Small intestine (tissue), 7 donors: ENCODE results near the gene MAPK10. TPM values are rescaled to one million over a fixed set of nuclear protein-coding genes. Genes with fewer than 3 reads are reported as not detected.

Source experiments
- DNase-seq, 2 donors: peaks; one replicate each; pipeline versions ENCODE4 v3.0.0 to v3.0.0-alpha.2; 2013
- FAIRE-seq: peaks from 2 replicates; lab custom pipeline; 2012; peaks lifted over from hg19 to GRCh38; lab: Jason Lieb, UNC
- H3K27ac ChIP-seq, 3 donors: one replicate each; pipeline ENCODE4 v1.5.1; 2013; ENCODE audit warnings: low read length in 2 of 3, mild to moderate bottlenecking in 2 of 3, control low read depth in 1 of 3, inconsistent platforms in 1 of 3, low read depth in 1 of 3, moderate library complexity in 1 of 3
- H3K27me3 ChIP-seq, 3 donors: one replicate each; pipeline ENCODE4 v1.6.1; 2013; ENCODE audit warnings: low read length in 3 of 3, inconsistent platforms in 1 of 3; ENCODE audit not compliant: control insufficient read depth in 3 of 3, insufficient read depth in 3 of 3
- H3K36me3 ChIP-seq, 3 donors: one replicate each; pipeline ENCODE4 v1.6.1; 2013; ENCODE audit warnings: low read length in 3 of 3, inconsistent platforms in 1 of 3, low read depth in 1 of 3, mild to moderate bottlenecking in 1 of 3, moderate library complexity in 1 of 3; ENCODE audit not compliant: control insufficient read depth in 3 of 3, insufficient read depth in 2 of 3
- H3K4me1 ChIP-seq, 3 donors: one replicate each; pipeline ENCODE4 v1.6.1; 2013; ENCODE audit warnings: low read length in 2 of 3, inconsistent platforms in 1 of 3, low read depth in 1 of 3, mild to moderate bottlenecking in 1 of 3, moderate library complexity in 1 of 3; ENCODE audit not compliant: control insufficient read depth in 3 of 3, insufficient read depth in 2 of 3
- H3K4me3 ChIP-seq, 3 donors: one replicate each; pipeline ENCODE4 v1.5.1; 2013; ENCODE audit warnings: low read length in 3 of 3, control low read depth in 1 of 3, inconsistent platforms in 1 of 3, low read depth in 1 of 3, mild to moderate bottlenecking in 1 of 3, moderate library complexity in 1 of 3
- H3K9me3 ChIP-seq, 2 donors: one replicate each; pipeline ENCODE4 v1.6.1; 2013; ENCODE audit warnings: low read depth in 1 of 2, low read length in 1 of 2; ENCODE audit not compliant: control insufficient read depth in 2 of 2, insufficient read depth in 1 of 2
- WGBS, 3 donors: extraction: QIAGEN DNeasy Blood & Tissue Kit; methylation state at CpG; one replicate each; pipeline ENCODE4 v1.1.7; 2013; 5-methylcytosine and 5-hydroxymethylcytosine counted together
- polyA plus RNA-seq, 4 donors: library from polyadenylated mRNA; stranded (reverse) in 3 of 4; unstranded in 1 of 4; fragments of 200-250 nt in 3 of 4; fragments of 120-200 nt in 1 of 4; gene quantifications; one replicate each; pipeline versions ENCODE4 v1.2.1 to v1.2.3, GENCODE V29; 2013
- donor health status: healthy with polysubstance abuse.
- donor health status: control.
- donor health status: control.
- donor health status: Bipolar disorder and iron deficiency.
- donor health status: healthy.

The MAPK10 gene
- polyA plus RNA-seq, 4 donors: 0.22 to 8.9 (median 5.0) TPM

- Histone ChIP-seq H3K27ac (no peak overlapping the region), H3K27me3 (no peaks in the 10 kb centered on the region), H3K36me3 (no peaks in the 10 kb centered on the region), H3K9me3 (no peaks in the 10 kb centered on the region), H3K4me1 (no peaks in the 10 kb centered on the region), H3K4me3 (no peak overlapping the region)
- no peak for DNase-seq
- 56 to 69% (median 64%) methylated on average over 2 of the region's 2 CpGs for WGBS, 3 donors
- no peak for FAIRE-seq
Measured at GRCh38 chr4:86156531-86156930, 203.3 kb downstream of the MAPK10 start.

GRCh38 chr4:86155766-86156165 lies 204.1 kb downstream of the MAPK10 start:
- H3K4me1 ChIP-seq: no peaks in the 10 kb centered on the region
- WGBS, 3 donors: 84 to 88% (median 86%) methylated on average over 4 of the region's 4 CpGs
- H3K4me3 ChIP-seq: no peak overlapping the region
- no peaks in the 10 kb centered on the region for H3K9me3 ChIP-seq
- FAIRE-seq (no peak), DNase-seq (no peak)
- H3K36me3 ChIP-seq: no peaks in the 10 kb centered on the region
- H3K27ac ChIP-seq: no peak overlapping the region
- H3K27me3 ChIP-seq: no peaks in the 10 kb centered on the region

GRCh38 chr4:86152454-86152853 lies 207.4 kb downstream of the MAPK10 start:
- Histone ChIP-seq H3K27me3 (no peaks in the 10 kb centered on the region), H3K36me3 (no peaks in the 10 kb centered on the region), H3K4me1 (no peaks in the 10 kb centered on the region), H3K27ac (no peak overlapping the region), H3K4me3 (no peak overlapping the region), H3K9me3 (no peaks in the 10 kb centered on the region)
- no peak for DNase-seq
- FAIRE-seq: no peak
- 58 to 82% (median 64%) methylated on average over 2 of the region's 2 CpGs for whole genome bisulfite sequencing, 3 donors

GRCh38 chr4:86151196-86151595 lies 208.7 kb downstream of the MAPK10 start:
- no peak for FAIRE-seq
- no peaks in the 10 kb centered on the region for H3K9me3 ChIP-seq
- H3K27ac ChIP-seq: no peak overlapping the region
- no peak overlapping the region for H3K4me3 ChIP-seq
- no peaks in the 10 kb centered on the region for H3K4me1 ChIP-seq
- DNase-seq: no peak
- no peaks in the 10 kb centered on the region for H3K36me3 ChIP-seq
- 78 to 85% (median 84%) methylated on average over 3 of the region's 3 CpGs for WGBS, 3 donors
- H3K27me3 ChIP-seq: no peaks in the 10 kb centered on the region

- Histone ChIP-seq H3K27me3 (no peaks in the 10 kb centered on the region), H3K9me3 (no peaks in the 10 kb centered on the region), H3K36me3 (no peaks in the 10 kb centered on the region), H3K27ac (no peak overlapping the region), H3K4me3 (no peak overlapping the region), H3K4me1 (no peaks in the 10 kb centered on the region)
- FAIRE-seq (no peak), DNase-seq (no peak)
- WGBS, 3 donors: 84 to 93% (median 92%) methylated on average over 1 of the region's 1 CpG
Measured at GRCh38 chr4:86141161-86141560, 218.7 kb downstream of the MAPK10 start.

DNA sequence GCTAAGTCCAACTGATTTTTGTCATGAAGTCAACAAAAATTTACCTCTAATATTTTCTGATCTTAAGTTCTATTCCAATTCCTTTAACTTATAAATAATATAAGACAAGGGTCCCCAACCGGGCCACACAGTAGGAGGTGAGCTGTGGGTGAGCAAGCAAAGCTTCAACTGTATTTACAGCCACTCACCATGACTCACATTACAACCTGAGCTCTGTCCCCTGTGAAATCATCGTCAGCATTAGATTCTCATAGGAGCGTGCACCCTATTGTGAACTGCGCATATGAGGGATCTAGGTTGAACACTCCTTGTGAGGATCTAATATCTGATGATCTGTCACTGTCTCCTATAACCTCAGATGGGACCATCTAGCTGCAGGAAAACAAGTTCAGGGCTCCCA lies 227.4 kb downstream of the MAPK10 start:
- WGBS, 3 donors: 86 to 93% (median 91%) methylated on average over 4 of the region's 4 CpGs
- no peaks in the 10 kb centered on the region for H3K4me1 ChIP-seq
- H3K9me3 ChIP-seq: no peaks in the 10 kb centered on the region
- DNase-seq (no peak), FAIRE-seq (no peak)
- H3K27ac ChIP-seq: no peak overlapping the region
- H3K27me3 ChIP-seq: no peaks in the 10 kb centered on the region
- H3K36me3 ChIP-seq: no peaks in the 10 kb centered on the region
- no peak overlapping the region for H3K4me3 ChIP-seq

GRCh38 chr4:86131456-86131855 lies 228.4 kb downstream of the MAPK10 start:
- no peak for DNase-seq
- no peak overlapping the region for H3K27ac ChIP-seq
- no peaks in the 10 kb centered on the region for H3K9me3 ChIP-seq
- H3K4me1 ChIP-seq: no peaks in the 10 kb centered on the region
- no peak for FAIRE-seq
- no peak overlapping the region for H3K4me3 ChIP-seq
- WGBS, 3 donors: 80 to 89% (median 85%) methylated on average over 2 of the region's 2 CpGs
- no peaks in the 10 kb centered on the region for H3K36me3 ChIP-seq
- H3K27me3 ChIP-seq: no peaks in the 10 kb centered on the region

DNA sequence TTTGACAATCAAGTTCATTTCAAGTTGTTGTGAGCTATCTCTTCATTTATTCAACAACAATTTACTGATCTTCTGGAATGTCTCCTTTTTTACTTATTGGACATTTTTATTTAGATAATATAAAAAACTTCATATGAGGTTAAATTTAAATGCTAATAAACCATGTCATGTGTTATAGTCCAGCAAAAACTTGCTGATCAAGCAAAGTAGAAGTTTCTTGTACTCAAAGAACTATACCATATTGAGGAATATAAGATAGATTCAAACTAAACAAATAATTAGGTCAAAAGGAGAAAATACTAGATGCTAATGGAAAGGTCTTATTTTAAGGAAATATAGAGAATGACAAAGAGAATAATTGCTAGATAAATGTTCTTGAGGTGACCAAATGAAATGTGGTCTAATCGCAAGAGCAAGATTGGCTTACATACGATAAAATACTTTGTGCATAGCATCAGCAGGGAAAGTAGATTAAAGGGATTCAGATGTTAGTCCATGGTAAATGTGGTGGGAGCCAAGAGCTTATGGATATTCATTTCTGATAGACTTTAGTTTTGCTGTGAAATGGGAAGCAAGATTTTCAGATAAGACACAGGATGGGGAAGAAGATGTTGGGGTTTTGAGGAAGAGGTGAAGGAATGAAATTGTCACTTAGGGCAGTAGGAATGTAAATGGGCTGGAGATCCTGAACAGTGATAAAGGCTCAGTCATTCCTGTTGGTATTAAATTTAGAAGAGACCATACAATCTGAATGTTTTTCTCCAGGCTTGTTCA lies 229.5 kb downstream of the MAPK10 start:
- DNase-seq (no peak), FAIRE-seq (no peak)
- H3K4me1 ChIP-seq: no peaks in the 10 kb centered on the region
- no peaks in the 10 kb centered on the region for H3K27me3 ChIP-seq
- no peak overlapping the region for H3K27ac ChIP-seq
- H3K9me3 ChIP-seq: no peaks in the 10 kb centered on the region
- H3K36me3 ChIP-seq: no peaks in the 10 kb centered on the region
- 93% methylated on average over 2 of the region's 2 CpGs for WGBS, 3 donors
- no peak overlapping the region for H3K4me3 ChIP-seq

DNA sequence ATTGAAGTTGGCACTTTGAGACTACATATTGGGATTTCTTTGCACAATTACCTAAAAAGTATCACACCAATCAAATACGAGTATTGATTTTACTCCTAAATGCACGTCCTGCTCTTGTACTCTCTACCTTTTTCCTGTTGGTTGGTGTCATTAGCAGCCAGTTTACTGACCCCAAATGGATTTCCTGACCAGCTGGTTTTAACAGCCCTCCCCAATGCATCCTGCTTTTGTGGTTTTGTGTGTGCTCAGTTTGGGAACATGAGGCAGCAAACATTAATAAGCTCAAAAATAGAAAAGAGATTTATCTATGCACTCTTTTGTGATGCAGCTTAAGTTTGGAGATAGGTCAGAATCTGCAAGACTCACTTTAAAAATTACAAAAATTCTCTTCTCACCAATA lies 230.3 kb downstream of the MAPK10 start:
- Histone ChIP-seq H3K9me3 (no peaks in the 10 kb centered on the region), H3K36me3 (no peaks in the 10 kb centered on the region), H3K27ac (no peak overlapping the region), H3K27me3 (no peaks in the 10 kb centered on the region), H3K4me1 (no peaks in the 10 kb centered on the region), H3K4me3 (no peak overlapping the region)
- 49 to 59% (median 55%) methylated on average over 2 of the region's 2 CpGs for WGBS, 3 donors
- DNase-seq (no peak), FAIRE-seq (no peak)
